HG02610 (cell line): ENCODE data around the gene LHX3.

Experiments used
- ATAC-seq: cut with Tn5 transposase; IDR thresholded peaks from one replicate; pipeline ENCODE4 v1.9.1; 2021; ENCODE audit warnings: mild to moderate bottlenecking, moderate library complexity; ENCODE audit not compliant: unreplicated experiment

LHX3 gene

GRCh38 chr9:136228107-136228875 is 23.4 kb upstream of the LHX3 start:
- no peak for ATAC-seq

- ATAC-seq = no peak
Measured at GRCh38 chr9:136226680-136227407, 21.9 kb upstream of the LHX3 start.

GRCh38 chr9:136225748-136226679 is 21.1 kb upstream of the LHX3 start:
- ATAC-seq = peak; percentile 52

GRCh38 chr9:136225366-136225747 is 20.4 kb upstream of the LHX3 start:
- ATAC-seq = peak; percentile 25

- no peak for ATAC-seq
Measured at GRCh38 chr9:136223871-136224640, 19.1 kb upstream of the LHX3 start.

GRCh38 chr9:136222906-136223285 is 18.0 kb upstream of the LHX3 start:
- no peak for ATAC-seq

GRCh38 chr9:136222166-136222905 is 17.4 kb upstream of the LHX3 start:
- ATAC-seq = no peak

GRCh38 chr9:136220017-136220729 is 15.2 kb upstream of the LHX3 start:
- ATAC-seq = no peak

GRCh38 chr9:136219276-136219675 is 14.3 kb upstream of the LHX3 start:
- no peak for ATAC-seq

GRCh38 chr9:136218673-136219072 is 13.7 kb upstream of the LHX3 start:
- ATAC-seq = no peak

GRCh38 chr9:136218271-136218670 is 13.3 kb upstream of the LHX3 start:
- no peak for ATAC-seq

- no peak for ATAC-seq
Measured at GRCh38 chr9:136216541-136217244, 11.8 kb upstream of the LHX3 start.

GRCh38 chr9:136213733-136214132 is 8.8 kb upstream of the LHX3 start:
- ATAC-seq = no peak

- no peak for ATAC-seq
Measured at GRCh38 chr9:136212345-136212950, 7.5 kb upstream of the LHX3 start.

- no peak for ATAC-seq
Measured at GRCh38 chr9:136211441-136212344, 6.8 kb upstream of the LHX3 start.

GRCh38 chr9:136211006-136211405 is 6.1 kb upstream of the LHX3 start:
- no peak for ATAC-seq

- no peak for ATAC-seq
Measured at GRCh38 chr9:136210276-136210675, 5.3 kb upstream of the LHX3 start.
